ENCODE results near the gene PLCL2. TPM values are rescaled to one million over a fixed set of nuclear protein-coding genes. Genes with fewer than 3 reads are reported as not detected.

PLCL2 gene
- total RNA-seq, 4 donors from 2014 or later, result 1.4 to 4.5 (median 3.9) TPM

DNA sequence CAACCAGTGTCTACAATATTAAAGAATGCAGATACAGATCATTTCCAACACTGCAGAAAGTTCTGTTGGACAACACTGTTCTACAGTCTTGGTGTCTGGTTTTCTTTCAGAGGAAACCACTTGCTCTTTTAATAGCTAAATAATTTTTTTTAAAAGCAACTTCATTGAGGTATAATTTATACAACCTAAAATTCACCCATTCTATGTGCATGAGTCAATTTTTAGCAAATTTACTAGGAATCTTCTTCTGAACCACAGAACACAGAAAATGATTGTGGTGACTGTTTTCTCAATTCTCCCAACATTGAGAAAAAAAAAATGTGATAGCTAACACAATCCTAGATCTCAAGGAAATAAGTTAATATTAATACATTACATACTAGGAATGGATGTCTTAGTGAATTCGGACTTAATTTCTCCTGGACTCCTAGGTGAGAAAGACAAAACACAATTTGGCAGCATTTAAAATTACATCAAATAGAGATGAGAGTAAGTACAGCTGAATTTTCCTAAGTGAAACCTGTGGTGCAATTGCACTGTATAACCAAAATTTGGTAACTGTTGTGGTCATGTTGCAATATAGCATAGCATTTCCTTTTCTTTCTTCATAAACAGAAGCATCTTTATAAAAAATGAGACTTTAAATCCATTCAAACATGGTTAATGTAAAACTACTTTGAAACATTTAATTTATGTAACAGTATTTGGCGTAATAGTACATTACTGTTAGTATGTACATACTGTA lies 15.3 kb upstream of the PLCL2 start:
- intact Hi-C loops (cut with DNase I; ENCODE audit: low total_unique reads), result no loop called here
- TF ChIP-seq, protein P1, sequence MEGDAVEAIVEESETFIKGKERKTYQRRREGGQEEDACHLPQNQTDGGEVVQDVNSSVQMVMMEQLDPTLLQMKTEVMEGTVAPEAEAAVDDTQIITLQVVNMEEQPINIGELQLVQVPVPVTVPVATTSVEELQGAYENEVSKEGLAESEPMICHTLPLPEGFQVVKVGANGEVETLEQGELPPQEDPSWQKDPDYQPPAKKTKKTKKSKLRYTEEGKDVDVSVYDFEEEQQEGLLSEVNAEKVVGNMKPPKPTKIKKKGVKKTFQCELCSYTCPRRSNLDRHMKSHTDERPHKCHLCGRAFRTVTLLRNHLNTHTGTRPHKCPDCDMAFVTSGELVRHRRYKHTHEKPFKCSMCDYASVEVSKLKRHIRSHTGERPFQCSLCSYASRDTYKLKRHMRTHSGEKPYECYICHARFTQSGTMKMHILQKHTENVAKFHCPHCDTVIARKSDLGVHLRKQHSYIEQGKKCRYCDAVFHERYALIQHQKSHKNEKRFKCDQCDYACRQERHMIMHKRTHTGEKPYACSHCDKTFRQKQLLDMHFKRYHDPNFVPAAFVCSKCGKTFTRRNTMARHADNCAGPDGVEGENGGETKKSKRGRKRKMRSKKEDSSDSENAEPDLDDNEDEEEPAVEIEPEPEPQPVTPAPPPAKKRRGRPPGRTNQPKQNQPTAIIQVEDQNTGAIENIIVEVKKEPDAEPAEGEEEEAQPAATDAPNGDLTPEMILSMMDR (IDR thresholded peaks at IDR 0.05), result no peak
- no peak for TF ChIP-seq POLR2A (IDR thresholded peaks at IDR 0.05)

DNA sequence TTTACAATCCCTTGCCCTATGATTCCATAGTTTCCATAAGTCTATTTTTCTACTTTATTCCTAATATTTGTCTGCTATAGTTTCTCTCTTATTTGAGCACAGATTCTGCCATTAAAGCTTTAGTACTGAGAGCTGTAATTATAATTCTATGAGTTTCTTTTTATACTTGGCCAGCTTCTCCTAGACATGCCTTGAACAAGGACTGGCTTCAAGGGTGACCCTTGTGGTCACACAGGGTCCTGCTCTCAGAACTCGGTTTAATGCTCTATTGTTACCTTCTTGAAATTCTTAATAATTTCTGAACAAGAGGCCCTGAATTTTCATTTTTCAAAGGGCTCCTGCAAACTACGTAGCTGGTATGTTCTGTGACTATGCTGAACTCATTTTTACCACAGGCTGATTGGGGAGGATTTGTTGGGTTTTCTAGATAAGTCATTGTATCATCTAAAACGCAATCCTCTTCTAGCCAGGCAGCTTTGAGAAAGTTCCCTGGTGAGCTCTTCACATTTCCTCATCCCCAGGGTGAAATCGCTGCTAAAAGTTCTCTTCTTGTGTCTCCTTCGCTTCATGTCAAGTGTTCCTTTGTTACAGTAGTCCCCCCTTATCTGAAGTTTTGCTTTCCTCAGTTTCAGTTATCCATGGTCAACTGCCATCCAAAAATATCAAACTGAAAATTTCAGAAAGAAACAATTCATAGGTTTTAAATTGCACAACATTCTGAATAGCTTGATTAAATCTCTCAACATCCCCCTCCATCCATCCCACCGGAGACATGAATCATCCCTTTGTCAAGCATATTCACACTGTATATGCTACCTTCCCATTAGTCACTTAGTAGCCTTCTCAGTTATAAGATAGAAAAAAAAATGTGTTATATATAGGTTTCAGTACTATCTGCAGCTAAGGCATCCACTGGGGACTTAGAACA lies 12.6 kb upstream of the PLCL2 start:
- intact Hi-C loops (cut with DNase I; ENCODE audit: low total_unique reads), result no loop called here
- DNase-seq (ENCODE audit: low spot score in 2 of 2), result no peak
- WGBS, 2 donors, result 84 to 87% methylated on average over 6 of the region's 6 CpGs
- no peak overlapping the region for H3K4me3 ChIP-seq (ENCODE audit: low read depth, poor library complexity, severe bottlenecking)
- TF ChIP-seq, protein P1 (IDR thresholded peaks at IDR 0.05), result no peak
- no peak for TF ChIP-seq POLR2A (IDR thresholded peaks at IDR 0.05)

More for the DNA sequence above, 15.3 kb upstream of the PLCL2 start:
- H3K4me3 ChIP-seq (ENCODE audit: low read depth, poor library complexity, severe bottlenecking), result no peak overlapping the region
- 43 to 71% methylated on average over 2 of the region's 2 CpGs for WGBS, 2 donors
- DNase-seq (ENCODE audit: low spot score in 2 of 2), result no peak

DNA sequence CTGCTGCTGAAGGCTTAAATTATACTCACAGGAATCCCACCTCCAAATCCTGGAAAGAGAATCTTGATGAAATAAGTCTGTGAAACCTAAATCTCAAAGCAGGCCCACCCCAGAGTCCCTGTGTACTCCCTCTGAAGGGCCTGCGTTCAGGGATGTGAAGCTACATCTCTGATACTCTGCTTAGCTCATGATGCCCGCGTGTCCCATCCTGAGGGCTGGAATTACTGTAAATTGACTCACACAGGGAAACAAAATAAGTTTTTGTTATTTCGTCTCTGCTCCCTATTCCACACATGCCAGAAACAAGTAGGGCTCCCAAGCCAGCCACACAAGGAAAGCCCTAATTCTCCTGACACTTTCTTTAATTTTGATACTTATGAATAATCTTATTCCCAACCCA lies 10.9 kb upstream of the PLCL2 start:
- no peak for DNase-seq (ENCODE audit: low spot score in 2 of 2)
- 86 to 88% methylated on average over 4 of the region's 4 CpGs for WGBS, 2 donors
- intact Hi-C loops (cut with DNase I; ENCODE audit: low total_unique reads), result no loop called here
- TF ChIP-seq POLR2A (IDR thresholded peaks at IDR 0.05), result no peak
- TF ChIP-seq, protein P1 (IDR thresholded peaks at IDR 0.05), result no peak
- no peak overlapping the region for H3K4me3 ChIP-seq (ENCODE audit: low read depth, poor library complexity, severe bottlenecking)

DNA sequence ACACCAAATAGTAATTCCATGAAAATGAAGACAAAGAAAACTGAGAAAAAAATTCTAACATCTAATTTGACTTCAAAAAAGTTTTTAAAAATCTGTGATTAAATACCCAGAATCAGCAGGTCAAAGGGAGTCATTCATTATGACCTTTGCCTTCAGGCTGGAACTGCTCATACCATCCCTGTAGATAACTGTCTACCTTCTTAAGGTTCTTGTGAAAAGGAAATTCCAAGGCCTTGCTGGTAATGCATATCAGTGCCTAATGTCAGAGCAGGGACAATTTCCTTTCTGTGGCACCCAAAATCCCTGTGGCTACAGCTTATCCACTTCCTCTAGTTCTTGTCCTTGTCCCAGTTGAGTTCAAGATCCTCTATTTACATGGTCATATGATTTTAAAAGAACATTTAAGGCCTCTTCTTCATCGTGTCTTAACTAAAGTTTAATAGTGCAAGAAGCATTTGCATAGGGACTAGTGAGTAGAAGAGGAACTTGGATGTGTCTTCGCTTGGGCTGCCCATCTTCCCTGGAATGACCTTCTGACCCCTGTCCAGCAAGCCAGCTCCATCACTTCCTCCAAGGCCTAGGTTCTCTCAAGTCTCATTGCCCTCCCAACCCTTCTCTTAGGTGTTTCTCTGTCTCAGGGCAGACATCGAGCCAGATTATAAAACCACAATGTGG lies 8.7 kb upstream of the PLCL2 start:
- DNase-seq (ENCODE audit: low spot score in 2 of 2), result no peak
- TF ChIP-seq, protein P1 (IDR thresholded peaks at IDR 0.05), result no peak
- TF ChIP-seq POLR2A (IDR thresholded peaks at IDR 0.05), result no peak
- intact Hi-C loops (cut with DNase I; ENCODE audit: low total_unique reads), result no loop called here
- no peak overlapping the region for H3K4me3 ChIP-seq (ENCODE audit: low read depth, poor library complexity, severe bottlenecking)
- 82 to 87% methylated on average over 3 of the region's 3 CpGs for WGBS, 2 donors

DNA sequence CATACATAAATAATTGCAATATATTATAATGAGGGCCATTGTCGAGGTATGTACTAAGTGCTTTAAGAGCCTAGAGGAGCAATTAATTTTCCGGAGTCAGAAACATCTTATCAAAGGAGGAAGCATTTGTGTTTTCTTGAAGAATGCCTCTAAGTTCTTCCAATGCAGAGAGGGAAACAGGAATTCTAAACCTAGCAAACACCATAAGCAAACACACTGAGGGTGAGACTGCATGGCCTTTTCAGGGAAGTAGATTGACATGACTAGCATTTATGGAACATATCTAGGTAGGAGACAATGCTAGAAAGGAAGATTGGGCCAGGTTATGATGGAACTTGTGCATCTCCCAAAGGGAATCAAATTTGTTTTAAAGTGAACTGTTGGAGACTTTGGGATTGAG lies 7.2 kb upstream of the PLCL2 start:
- no peak for DNase-seq (ENCODE audit: low spot score in 2 of 2)
- intact Hi-C loops (cut with DNase I; ENCODE audit: low total_unique reads), result no loop called here
- no peak for TF ChIP-seq POLR2A (IDR thresholded peaks at IDR 0.05)
- TF ChIP-seq, protein P1 (IDR thresholded peaks at IDR 0.05), result no peak
- 65 to 73% methylated on average over 2 of the region's 2 CpGs for WGBS, 2 donors
- H3K4me3 ChIP-seq (ENCODE audit: low read depth, poor library complexity, severe bottlenecking), result no peak overlapping the region
